Kidney epithelial cell (primary cell): ENCODE measurements around the gene ADAT1. TPM values are rescaled to one million over a fixed set of nuclear protein-coding genes. Genes with fewer than 3 reads are reported as not detected.

ENCODE experiments used
- DNase-seq: peaks from one replicate; pipeline ENCODE4 v3.0.0-alpha.2; 2010; ENCODE audit warnings: low read depth
- H3K27me3 ChIP-seq: 2 replicates; pipeline ENCODE4 v1.6.0; 2011; ENCODE audit warnings: low read length; ENCODE audit not compliant: control insufficient read depth, insufficient read depth
- H3K36me3 ChIP-seq: 2 replicates; pipeline ENCODE4 v1.5.1; 2011; ENCODE audit warnings: low read length; ENCODE audit not compliant: control insufficient read depth, insufficient read depth
- H3K4me3 ChIP-seq: 2 replicates; pipeline ENCODE4 v1.5.1; 2011; ENCODE audit warnings: low read depth, mild to moderate bottlenecking, control low read depth, low read length
- total RNA-seq: library from RNA; depleted of rRNA; stranded (reverse); fragments of >200 nt; gene quantifications from 2 replicates; pipeline ENCODE4 v1.2.3, GENCODE V29; 2015
- TF ChIP-seq, protein P1 (sequence below): IDR thresholded peaks from 2 replicates; pipeline ENCODE4 v1.5.1; 2011; ENCODE audit warnings: mild to moderate bottlenecking, moderate library complexity, low read length, control low read depth, inconsistent platforms; ENCODE audit not compliant: insufficient read depth, poor library complexity, severe bottlenecking

Gene ADAT1
- total RNA-seq, 1 donor from 2014 or later = 60.5 TPM

DNA sequence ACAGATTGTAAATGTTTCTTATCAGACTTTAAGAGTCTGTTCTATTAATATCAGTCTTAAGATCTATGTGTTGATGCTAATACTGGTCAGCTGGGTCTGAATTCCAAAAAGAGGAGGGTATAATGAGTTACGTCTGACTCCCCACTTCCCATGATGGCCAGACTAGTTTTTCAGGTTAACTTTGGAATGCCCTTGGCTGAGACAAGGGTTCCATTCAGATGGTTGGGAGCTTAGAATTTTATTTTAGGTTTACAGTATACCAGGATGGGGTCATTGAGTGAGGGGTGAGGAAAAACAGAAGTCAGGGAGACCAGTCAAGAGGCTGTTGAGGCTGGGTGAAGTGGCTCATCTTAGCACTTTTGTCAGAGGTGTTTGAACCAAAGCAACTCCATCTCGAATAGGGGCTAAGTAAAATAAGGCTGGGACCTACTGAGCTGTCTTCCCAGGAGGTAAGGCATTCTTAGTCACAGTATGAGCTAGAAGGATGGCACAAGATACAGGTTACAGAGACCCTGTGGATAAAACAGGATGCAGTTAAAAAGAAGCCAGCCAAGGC lies 64.2 kb downstream of the ADAT1 start:
- Histone ChIP-seq H3K4me3 (no peak overlapping the region), H3K36me3 (no peaks in the 10 kb centered on the region), H3K27me3 (no peaks in the 10 kb centered on the region)
- no peak for DNase-seq
- TF ChIP-seq, protein P1, sequence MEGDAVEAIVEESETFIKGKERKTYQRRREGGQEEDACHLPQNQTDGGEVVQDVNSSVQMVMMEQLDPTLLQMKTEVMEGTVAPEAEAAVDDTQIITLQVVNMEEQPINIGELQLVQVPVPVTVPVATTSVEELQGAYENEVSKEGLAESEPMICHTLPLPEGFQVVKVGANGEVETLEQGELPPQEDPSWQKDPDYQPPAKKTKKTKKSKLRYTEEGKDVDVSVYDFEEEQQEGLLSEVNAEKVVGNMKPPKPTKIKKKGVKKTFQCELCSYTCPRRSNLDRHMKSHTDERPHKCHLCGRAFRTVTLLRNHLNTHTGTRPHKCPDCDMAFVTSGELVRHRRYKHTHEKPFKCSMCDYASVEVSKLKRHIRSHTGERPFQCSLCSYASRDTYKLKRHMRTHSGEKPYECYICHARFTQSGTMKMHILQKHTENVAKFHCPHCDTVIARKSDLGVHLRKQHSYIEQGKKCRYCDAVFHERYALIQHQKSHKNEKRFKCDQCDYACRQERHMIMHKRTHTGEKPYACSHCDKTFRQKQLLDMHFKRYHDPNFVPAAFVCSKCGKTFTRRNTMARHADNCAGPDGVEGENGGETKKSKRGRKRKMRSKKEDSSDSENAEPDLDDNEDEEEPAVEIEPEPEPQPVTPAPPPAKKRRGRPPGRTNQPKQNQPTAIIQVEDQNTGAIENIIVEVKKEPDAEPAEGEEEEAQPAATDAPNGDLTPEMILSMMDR = no peak

DNA sequence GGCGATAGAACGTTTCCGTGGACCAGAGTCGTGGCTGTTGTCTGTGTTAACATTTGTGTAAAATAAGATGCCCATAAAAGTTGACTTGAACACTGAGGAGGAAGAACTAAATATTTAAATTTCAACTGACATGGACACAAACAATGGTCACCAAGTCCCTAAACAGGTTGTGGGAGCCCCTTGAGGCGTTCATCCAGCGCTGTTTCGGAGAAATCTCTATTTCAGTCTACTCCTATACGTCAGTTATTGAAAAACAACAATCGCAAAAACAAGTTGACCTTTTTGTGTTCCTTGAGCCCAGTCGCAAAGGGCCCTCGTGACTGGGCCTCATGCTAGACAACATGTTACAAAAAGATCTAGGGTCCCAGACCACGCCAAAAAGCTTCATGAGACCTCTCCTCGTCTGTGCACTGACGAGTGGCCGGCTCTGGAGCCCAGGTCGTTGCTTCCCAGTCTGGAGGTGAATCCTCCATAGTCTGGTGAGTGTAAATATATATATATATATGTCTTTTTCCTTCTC lies 66.6 kb downstream of the ADAT1 start:
- TF ChIP-seq, protein P1 = no peak
- H3K27me3 ChIP-seq = no peaks in the 10 kb centered on the region
- no peaks in the 10 kb centered on the region for H3K36me3 ChIP-seq
- no peak for DNase-seq
- H3K4me3 ChIP-seq = peak overlapping the region; percentile 80

DNA sequence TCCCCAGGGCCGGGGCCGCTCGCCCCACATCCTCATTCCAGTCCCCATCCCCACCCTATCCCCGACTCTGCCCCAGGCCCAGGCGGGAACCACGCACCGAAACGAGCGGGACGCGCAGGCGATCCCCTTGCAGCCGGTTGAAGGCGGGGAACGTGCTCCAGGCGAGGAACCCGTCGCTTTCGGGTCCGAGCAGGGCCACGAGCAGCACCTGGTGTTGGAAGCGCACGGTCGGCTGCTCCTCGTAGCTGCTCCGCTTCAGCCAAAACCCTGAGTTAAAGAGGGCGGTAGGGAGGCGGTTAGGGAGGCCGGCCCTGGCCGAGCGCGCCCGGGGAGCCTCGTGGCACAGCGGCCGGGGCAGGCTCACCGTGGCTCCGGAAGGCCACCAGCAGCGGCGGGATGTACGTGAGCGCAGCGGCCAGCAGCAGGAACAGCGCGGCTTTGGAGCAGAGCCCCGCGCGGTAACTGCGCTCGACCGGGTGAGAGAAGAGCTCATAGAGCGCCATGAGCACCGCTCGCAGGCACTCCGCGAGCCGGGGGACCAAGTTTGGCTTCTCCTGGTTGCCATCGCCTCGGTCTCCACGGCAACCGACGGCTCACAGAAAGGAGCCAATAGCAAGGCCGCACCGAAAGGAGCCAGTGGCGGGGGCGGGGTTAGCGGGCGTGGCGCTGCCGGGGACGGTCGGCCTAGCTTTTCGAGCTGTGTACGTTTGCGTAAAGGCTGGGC lies 67.2 kb downstream of the ADAT1 start, which contains the start of gene TMEM231:
Gene TMEM231 (minus strand): TSS at position 546 of the 724 bp plus-strand sequence. CDS start 43 bp downstream, at position 503.
- peak; percentile 80 for DNase-seq

DNA sequence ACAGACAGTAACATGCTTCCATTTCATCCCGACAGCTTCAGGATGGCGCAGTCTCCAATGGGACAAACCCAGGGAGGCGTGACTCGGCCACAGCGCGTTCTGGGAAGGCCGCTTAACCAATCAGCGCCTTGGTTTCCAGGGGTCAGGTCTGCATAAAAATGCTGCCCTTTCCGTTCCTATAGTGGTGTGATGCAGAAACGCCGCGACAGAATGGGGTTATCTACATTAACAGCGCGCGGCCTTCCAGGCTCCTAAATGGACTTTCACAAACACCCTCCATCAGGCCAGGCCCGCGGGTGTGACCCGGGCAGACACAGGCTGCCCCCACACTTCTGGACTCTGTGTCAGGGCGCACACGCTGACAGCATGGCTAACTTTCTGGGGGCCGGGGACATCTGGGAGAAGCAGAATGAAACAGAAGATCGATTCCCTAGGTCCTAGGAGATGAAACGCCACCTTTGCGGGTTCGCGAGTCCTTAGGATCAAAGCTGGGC lies 67.8 kb downstream of the ADAT1 start:
- H3K27me3 ChIP-seq = no peaks in the 10 kb centered on the region
- TF ChIP-seq, protein P1 = no peak
- H3K4me3 ChIP-seq = peak overlapping the region; percentile 80
- no peaks in the 10 kb centered on the region for H3K36me3 ChIP-seq
- DNase-seq = peak; percentile 63

More for the DNA sequence above, 67.2 kb downstream of the ADAT1 start, which contains the start of gene TMEM231:
- Histone ChIP-seq H3K27me3 (no peaks in the 10 kb centered on the region), H3K36me3 (no peaks in the 10 kb centered on the region), H3K4me3 (peak within 1 kb of the TSS; percentile 80)
- TF ChIP-seq, protein P1 = no peak

DNA sequence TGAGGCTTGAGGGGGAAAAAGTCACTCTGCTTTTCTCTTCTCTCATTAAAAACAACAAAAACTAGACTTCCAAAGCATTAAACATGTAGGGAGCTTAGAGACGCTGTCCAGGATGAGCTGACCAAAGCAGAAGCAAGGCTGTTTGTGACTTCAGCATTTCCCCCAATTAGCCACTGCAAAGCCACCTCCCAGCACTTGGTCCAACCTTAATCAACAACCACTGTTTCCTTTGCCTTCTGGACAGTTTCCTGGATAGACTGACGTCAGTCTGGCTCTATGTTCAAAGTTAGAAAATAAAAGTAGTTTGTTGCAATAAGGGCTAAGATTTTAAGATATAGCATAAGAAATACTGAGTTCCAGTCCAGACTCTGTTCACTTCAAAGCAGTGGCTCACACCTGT lies 70.1 kb downstream of the ADAT1 start:
- DNase-seq = no peak
- TF ChIP-seq, protein P1 = no peak

More for the DNA sequence above, 70.1 kb downstream of the ADAT1 start:
- Histone ChIP-seq H3K4me3 (no peak overlapping the region), H3K36me3 (no peaks in the 10 kb centered on the region), H3K27me3 (no peaks in the 10 kb centered on the region)
